Measurements from ENCODE around the gene PRRT3.
A peak's percentile ranks its signal among the peaks of the same experiment; 100 is the strongest.

PRRT3 gene

GRCh38 chr3:9951962-9952805 is at the start of gene PRRT3:
TSS of gene PRRT3 (minus strand) at chr3:9952408. CDS start at chr3:9950115, 2,293 bp downstream.
- DNase-seq (ENCODE audit: low read depth in 2 of 2) = peak in 1 of 2 donors; percentile 63

DNA sequence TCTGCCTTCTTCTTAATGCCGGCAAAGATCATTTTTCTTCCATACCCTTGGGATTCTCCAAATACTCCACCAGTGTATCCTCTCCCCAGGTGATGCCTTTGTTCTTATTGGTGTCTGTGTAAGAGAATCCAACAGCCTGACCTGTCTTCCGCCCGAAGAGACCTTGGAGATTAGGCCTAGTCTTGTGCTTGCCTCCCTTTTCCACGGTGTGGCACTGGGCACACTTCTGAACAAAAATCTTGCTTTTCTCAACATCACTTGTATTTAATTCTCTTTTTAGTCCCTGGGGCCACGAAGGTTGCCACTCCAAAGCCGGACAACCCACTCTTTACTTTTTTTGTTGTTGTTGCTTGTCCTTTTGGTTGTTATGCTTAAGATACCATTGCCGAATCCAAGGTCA is 48.5 kb upstream of the PRRT3 start:
- DNase-seq (ENCODE audit: low read depth in 2 of 2) = no peak

DNA sequence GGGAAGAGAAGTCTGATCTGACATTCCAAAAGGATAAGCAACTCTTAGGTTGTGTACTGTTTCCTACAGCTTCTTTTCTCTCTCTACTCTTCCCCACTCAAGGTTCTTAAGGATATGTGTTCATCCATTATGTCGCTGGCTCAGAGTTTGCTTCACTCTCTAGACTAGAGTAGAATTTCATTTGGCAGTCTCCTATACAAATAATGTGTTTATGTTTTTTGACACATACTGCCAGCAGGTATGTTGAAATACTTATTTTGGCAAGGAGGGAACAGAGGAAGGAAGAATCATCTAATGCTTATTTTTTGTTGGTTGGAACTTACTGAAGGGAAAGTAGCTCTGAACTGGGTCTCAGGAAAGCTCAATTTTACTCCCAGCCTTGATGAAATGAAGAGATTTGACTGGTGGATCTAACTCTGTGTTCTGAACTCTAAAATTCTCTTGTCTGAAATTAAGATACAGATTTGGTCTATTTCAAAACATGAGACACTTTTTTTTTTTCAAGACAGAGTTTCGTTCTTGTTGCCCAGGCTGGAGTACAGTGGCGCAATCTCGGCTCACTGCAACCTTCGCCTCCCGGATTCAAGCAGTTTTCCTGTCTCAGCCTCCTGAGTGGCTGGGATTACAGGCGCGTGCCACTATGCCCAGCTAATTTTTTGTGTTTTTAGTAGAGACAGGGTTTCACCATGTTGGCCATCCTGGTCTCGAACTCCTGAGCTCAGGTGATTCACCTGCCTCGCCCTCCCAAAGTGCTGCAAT is 42.1 kb upstream of the PRRT3 start:
- DNase-seq (ENCODE audit: low read depth in 2 of 2) = no peak

DNA sequence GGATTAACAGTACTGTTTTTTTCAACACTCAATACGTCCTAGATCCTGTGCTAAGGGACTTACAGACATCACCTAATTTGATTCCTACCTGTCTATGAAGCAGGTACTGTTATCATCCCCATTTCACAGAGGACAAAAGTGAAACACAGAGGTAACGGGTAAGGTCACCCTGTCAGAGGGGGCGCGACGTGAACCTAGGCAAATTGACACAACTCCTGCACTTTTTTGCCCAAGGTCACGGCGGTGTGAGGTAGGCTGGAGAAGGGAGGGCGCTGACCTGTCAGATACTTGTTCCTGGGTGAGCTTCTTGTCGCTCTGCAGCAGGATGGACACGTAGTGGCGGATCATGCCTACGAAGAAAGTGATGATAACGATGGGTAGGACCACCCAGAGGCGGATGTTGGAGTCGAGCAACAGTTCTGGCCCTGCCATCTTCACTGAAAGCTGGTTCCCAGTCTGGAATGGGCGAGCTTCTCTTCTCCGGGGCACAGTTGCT is 34.1 kb upstream of the PRRT3 start:
- DNase-seq (ENCODE audit: low read depth in 2 of 2) = no peak

DNA sequence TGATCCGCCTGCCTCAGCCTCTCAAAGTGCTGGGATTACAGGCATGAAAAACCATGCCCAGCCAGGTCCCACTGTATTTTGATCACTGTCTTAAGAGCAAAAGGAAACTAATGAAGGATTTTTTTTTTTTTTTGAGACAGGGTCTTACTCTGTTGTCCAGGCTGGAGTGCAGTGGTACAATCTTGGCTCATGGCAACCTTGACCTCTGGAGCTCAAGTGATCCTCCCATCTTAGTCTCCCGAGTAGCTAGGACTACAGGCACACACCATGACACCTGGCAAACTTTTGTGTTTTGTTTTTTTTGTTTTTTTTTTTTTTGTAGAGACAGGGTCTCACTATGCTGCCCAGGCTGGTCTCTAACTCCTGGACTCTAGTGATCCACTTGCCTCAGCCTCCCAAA is 28.0 kb upstream of the PRRT3 start:
- DNase-seq (ENCODE audit: low read depth in 2 of 2) = no peak

GRCh38 chr3:9978710-9979305 is 26.6 kb upstream of the PRRT3 start:
- no peak for DNase-seq (ENCODE audit: low read depth in 2 of 2)

DNA sequence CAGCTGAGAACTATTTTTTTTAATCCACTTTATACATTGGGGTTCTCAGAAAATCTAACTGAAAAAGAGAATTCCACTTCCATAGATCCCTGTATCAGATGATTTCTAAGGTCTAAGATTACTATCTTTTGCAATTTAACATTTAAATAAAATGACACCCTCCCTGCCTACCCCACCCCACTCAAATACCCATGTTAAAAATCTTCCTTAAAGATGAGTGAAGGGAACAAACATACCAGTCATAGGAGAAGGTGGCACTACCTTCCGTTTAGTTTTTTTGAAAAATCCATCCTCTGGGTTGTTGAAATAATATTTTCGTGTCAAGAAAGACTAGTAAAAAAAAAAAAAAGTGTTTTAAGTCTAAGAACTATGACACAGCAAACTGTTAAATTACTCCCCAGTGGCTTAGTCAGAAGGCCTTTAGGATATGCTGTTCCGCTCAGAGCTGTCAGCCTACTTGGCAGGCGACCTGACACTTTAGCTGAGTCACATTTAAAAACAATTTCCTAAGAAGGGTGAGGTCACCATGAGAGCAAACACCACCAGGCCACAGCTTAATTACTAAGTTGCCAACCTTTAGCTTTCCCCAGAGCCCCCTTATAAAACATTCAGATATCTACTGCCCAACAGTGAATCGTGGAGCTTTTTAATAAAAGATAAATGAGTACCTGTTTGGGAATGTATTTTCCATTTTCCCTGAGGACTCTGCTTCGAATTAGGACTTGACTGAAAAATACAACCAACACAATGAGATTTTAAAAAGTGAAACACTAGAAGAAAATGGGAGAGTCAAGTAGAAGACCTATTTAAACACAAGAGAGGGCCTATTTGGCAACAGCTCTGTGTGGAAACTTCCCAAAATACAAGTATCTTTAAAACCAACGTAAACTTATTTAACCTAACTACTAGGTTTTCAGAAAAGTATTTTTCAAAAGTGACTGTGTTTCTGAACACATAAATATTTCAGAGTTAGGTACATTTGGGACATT is 24.8 kb upstream of the PRRT3 start:
- DNase-seq (ENCODE audit: low read depth in 2 of 2) = peak; percentile 30 to 40

DNA sequence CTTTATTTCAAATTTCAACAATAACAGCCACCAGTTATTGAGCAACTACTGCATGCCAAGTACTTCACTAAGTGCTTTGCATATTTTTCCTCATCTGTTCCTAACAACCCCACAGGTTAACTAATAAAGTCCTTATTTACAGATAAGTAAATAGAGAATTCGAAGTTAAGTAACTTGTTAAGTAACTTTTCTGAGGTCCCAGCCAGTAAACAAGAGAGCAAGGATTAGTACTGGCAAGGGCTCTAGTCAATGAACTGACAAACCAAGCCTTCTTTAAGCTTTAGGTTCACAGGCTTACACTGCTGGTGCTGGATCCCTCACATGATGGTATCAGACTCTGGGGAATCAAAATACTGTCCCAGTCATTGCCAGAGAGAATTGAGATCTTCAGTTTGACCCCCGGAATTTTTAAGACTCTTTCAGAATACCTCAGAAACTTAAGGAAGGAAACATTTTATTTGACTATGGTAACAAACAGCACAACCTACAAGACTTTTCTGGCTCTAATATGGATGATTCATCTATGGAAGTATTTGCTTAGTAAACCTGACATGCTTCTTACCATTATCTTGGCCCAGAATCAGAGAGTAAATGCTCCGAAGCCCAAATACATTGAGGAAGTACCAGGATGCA is 17.9 kb upstream of the PRRT3 start:
- DNase-seq (ENCODE audit: low read depth in 2 of 2) = no peak

- DNase-seq (ENCODE audit: low read depth in 2 of 2) = no peak
These were observed 17.4 kb upstream of the PRRT3 start for GRCh38 chr3:9969632-9970019.

GRCh38 chr3:9966841-9967240 is 14.6 kb upstream of the PRRT3 start:
- no peak for DNase-seq (ENCODE audit: low read depth in 2 of 2)

DNA sequence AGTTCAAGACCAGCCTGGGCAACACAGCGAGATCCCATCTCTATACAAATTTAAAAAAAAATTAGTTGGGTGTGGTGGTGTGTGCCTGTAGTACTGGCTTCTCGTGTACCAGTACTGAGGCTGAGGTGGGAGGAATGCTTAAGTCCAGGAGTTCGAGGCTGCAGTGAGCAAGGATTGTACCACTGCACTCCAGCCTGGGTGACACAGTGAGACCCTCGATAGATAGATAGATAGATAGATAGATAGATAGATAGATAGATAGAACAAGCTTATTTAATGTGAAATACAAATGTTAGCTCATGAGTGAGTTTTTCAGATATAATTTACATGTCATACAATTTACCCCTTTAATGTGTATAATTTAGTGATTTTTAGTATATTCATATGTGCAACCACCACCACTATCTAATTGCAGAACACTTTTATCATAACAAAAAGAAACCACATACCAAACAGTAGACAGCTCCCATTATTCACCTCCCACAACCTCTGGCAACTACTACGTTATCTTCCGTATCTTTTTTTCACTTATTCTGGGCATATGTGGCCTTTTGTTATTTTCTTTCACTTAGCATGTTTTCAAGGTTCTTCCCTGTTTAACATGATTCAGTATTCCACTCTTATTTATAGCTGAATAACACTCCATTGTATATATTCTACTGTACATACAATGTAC is 13.1 kb upstream of the PRRT3 start:
- DNase-seq (ENCODE audit: low read depth in 2 of 2) = no peak

GRCh38 chr3:9957214-9957613 is 5.0 kb upstream of the PRRT3 start:
- no peak for DNase-seq (ENCODE audit: low read depth in 2 of 2)

- no peak for DNase-seq (ENCODE audit: low read depth in 2 of 2)
These were observed 3.6 kb upstream of the PRRT3 start for GRCh38 chr3:9955611-9956352.

DNA sequence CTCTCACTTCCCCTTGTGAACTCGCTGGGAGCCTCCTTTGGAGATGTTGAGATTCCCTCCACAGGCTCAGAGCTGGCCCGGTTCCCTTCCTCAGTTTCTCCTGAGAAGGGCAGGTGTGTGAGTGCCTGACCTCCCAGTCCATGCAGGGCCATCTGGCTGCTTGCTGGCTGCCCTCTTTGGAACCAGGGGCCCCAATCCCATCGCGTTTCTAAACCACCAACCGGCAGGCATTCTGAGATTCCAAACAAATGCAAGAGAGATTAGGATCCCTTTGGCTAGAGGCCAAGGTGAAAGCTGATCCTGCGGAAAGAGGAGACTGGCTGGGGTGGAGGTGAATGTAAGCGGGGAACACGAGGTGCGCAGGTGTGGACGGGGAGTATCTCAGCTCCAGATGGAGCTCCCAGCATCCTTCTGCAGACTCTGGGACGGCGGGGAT is 2.9 kb upstream of the PRRT3 start:
- no peak for DNase-seq (ENCODE audit: low read depth in 2 of 2)

DNA sequence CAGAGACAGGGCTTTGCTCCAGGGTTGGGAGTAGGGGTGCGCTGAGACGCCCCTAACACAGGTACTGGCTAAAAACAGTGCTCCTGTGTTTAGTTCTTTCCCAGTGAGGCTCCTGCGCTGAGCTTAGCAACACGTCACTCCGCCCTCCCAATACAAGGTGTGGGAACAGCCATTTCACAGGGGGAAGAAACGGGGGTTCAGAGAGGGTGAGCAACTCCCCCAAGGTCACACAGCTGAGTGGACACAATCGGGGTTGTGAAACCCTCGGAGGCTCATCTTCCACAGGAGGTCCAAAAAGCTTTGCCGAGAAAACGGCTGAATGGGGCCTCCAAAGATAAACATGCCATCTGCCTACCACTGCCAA is 628 bp downstream of the PRRT3 start:
- no peak for DNase-seq (ENCODE audit: low read depth in 2 of 2)

- no peak for DNase-seq (ENCODE audit: low read depth in 2 of 2)
These were observed 1.1 kb downstream of the PRRT3 start for GRCh38 chr3:9951126-9951525.

DNA sequence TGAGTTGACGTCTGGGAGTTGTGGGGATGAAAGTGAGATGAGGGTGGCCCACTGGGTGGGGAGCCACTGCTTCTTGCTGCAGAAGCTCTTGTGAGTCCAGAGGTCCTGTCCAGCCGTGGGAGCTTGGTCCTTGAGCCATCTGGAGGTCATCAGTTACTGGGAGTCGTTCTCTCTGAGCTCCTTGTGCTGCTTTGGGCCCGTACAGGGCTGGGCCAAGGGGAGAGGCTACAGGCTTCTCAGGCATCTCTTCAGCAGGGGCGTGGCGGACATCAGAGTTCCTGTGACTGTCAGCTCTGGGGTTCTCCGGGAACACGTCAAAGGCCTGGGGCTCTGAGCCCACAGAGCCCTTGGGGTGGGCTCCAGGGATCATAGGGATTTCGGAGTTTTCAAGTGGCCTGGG is 2.6 kb downstream of the PRRT3 start:
- DNase-seq (ENCODE audit: low read depth in 2 of 2) = no peak

- DNase-seq (ENCODE audit: low read depth in 2 of 2) = no peak
These were observed 3.1 kb downstream of the PRRT3 start for GRCh38 chr3:9949115-9949514.

DNA sequence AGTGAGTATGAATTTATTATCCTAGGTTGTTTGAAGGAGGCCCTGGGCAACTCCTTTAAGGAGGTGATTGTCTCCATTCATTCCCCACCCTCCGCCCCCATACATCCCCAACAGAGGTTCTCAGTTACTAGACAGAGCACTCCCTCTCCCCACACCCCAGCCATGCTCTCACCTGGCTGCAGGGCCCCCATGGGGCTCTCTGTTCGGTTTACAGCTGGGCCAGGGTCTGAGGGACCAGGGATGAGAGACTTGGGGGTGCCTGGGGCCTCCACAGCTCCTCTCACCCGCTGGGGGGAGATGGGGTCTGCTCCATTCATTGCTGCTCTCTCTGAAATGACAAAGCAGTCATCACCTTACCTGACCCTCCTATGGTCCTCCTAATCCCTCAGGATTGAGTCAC is 3.6 kb downstream of the PRRT3 start:
- DNase-seq (ENCODE audit: low read depth in 2 of 2) = no peak
